ENCODE data around the gene P2RX7.
"Not testable (repeated sequence)": the region's sequence is repeated elsewhere in the genome, so short reads cannot be mapped to it uniquely, and the experiment has no call there.

The P2RX7 gene

GRCh38 chr12:121205491-121205890, 72.8 kb downstream of the P2RX7 start:
- DNase-seq (ENCODE audit: low read depth in 3 of 3), result no peak

GRCh38 chr12:121208571-121208970, 75.9 kb downstream of the P2RX7 start:
- DNase-seq (ENCODE audit: low read depth in 3 of 3), result not testable (repeated sequence)

DNA sequence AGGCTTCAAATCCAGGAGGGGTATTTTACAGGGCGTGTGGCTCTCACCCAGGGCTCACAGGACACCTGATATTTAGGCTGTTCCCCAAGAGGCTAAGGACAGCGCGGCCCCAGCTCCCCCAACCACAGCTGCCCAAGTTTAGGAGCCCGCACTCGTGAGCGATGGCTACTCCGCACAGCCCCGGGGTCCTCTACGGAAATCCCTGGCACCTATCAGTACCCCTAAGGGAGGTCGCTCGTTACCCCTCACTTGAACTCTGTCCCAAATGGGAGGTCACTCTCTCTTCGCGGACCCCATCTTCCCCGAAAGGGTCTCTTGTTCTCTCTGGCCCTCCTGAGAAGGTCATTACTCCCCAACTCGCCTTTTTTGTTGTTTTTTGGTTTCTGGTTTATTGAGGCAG, 76.5 kb downstream of the P2RX7 start:
- no peak for DNase-seq (ENCODE audit: low read depth in 3 of 3)

- DNase-seq (ENCODE audit: low read depth in 3 of 3), result peak; percentile 71 to 87 (median 80)
Observed at GRCh38 chr12:121209624-121210572, 77.2 kb downstream of the P2RX7 start, which contains the start of gene P2RX4. P2RX4 (plus strand) TSS chr12:121210129; CDS start chr12:121210165, 36 bp downstream.

DNA sequence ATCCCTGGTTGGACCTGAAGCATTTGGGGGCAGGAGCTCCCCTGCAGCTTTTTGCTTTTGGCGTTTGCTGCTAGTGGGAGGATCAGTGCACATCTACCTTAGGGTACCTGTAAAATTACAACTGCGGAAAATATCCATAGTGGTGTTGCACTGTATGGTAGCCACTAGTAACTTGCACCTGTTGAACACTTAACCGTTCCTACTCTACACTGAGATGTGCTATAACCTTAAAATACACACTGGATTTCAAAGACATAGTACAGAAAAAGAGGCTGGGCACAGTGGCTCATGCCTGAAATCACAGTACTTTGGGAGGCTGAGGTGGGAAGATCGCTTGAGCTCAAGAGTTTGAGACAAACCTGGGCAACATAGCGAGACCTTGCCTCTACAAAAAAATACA, 80.2 kb downstream of the P2RX7 start:
- DNase-seq (ENCODE audit: low read depth in 3 of 3), result no peak

GRCh38 chr12:121214166-121214777, 81.6 kb downstream of the P2RX7 start:
- no peak for DNase-seq (ENCODE audit: low read depth in 3 of 3)

DNA sequence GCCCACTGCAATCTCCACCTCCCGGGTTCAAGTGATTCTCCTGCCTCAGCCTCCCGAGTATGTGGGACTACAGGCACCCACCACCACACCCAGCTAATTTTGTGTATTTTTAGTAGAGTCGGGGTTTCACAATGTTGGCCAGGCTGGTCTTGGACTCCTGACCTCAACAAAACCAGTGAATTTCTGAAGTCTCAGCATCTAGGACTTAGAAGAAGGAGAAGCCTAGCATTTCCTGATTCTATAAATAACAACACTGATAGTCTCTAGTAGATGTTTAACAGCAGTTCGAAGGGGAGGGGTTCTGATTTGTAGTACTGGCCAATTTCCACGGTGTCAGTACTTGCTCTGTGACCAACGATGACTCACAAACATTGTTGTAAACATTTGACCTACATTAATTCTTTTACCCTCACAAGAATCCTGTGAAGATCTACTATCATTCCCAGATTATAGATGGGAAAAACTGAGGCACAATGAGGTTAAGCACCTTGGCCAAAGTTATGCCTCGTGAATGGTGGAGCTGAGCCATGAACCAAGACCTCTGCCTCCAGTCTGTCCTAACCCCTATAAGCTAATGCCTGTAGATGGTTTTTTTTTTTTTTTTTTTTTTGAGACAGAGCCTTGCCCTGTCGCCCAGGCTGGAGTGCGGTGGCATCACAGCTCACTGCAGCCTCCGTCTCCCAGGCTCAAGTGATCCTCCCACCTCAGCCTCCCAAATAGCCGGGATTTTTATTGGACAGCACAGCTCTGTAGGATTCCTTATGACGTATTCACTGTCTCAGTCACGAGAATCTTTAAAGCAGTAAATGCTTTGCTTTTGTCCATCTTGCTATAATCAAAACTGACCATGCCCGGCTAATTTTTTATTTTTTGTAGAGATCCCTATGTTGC, 82.4 kb downstream of the P2RX7 start:
- no peak for DNase-seq (ENCODE audit: low read depth in 3 of 3)

- DNase-seq (ENCODE audit: low read depth in 3 of 3), result no peak
Observed at GRCh38 chr12:121216102-121216501, 83.4 kb downstream of the P2RX7 start.

DNA sequence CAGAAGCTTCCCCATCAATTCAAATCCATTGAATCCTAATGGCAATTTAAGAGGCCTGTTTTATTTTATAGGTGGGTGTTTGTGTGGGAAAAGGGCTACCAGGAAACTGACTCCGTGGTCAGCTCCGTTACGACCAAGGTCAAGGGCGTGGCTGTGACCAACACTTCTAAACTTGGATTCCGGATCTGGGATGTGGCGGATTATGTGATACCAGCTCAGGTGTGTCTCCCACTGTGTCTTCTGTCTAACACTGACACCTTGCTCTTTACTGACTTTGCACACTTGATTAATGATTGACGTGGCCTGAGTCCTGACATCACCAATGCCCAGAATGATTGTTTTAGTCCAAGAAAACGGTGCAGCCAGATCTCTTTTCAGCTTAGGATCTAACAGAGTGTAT, 84.4 kb downstream of the P2RX7 start:
- no peak for DNase-seq (ENCODE audit: low read depth in 3 of 3)

GRCh38 chr12:121217761-121218160, 85.1 kb downstream of the P2RX7 start:
- DNase-seq (ENCODE audit: low read depth in 3 of 3), result no peak

DNA sequence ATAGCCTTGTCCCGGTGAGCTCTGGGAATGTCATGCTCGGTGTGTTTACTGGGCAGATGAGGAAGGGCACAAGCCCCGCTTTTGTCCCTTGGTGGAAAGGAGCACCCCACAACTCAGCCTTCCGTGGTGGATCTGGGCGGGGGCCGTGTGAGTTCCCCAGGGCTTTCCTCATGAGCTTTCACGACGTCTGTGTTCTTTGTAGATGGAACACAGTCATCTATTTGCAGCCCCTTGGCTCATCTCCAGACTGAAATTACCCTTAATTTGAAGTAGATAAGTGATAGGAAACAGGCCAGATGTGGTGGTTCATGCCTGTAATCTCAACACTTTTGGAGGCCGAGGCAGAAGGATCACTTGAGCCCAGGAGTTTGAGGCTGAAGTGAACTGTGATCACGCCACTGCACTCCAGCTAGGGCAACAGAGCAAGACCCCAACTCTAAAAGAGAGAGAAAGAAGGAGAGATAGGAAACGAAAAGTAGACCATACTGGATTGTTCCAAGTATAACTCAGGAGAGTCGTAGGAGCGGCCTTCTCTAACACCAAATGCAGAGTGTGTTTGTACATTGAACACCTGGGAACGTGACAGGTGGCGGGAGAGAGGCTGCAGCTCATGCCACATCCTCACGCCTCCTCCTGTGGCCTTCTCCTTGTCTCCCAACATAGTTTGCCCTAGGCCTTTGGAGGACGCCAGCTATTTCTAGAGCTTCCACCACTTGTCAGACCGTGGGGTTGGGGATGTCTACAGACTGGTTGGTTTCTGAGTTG, 86.1 kb downstream of the P2RX7 start:
- DNase-seq (ENCODE audit: low read depth in 3 of 3), result no peak

GRCh38 chr12:121219353-121219986, 86.8 kb downstream of the P2RX7 start:
- DNase-seq (ENCODE audit: low read depth in 3 of 3), result no peak

DNA sequence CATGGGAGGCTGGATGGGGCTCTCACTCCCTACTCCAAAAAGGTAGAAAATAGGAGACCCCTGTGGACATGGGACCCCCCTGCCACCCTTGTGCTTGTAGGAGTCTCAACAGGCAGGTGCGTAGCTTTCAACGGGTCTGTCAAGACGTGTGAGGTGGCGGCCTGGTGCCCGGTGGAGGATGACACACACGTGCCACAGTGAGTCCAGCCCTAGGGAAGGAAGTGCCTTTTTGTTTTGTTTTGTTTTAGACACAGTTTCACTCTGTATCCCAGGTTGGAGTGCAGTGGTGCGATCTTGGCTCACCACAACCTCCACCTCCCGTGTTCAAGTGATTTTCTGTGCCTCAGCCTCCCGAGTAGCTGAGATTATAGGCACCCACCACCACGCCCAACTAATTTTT, 90.2 kb downstream of the P2RX7 start:
- no peak for DNase-seq (ENCODE audit: low read depth in 3 of 3)

- no peak for DNase-seq (ENCODE audit: low read depth in 3 of 3)
Observed at GRCh38 chr12:121223292-121224285, 90.9 kb downstream of the P2RX7 start.

DNA sequence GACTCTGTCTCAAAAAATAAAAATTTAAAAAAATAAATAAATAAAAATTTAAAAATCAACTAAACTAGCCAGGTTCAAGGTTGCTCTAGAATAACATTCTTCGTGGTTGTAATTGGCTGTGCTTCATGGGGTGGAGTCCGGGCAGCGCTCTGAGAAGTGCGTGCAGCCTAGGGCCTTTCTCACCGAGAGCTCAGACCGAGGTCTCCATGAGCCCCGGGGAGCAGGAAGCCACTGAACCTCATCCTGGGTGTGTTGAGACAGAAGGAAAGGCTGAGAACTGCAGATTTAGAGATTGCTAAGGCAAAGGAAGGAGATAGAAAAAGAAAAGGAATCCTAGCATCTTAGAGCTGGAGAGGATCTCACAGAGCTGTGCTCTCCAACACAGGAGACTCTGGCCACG, 91.9 kb downstream of the P2RX7 start:
- DNase-seq (ENCODE audit: low read depth in 3 of 3), result no peak

DNA sequence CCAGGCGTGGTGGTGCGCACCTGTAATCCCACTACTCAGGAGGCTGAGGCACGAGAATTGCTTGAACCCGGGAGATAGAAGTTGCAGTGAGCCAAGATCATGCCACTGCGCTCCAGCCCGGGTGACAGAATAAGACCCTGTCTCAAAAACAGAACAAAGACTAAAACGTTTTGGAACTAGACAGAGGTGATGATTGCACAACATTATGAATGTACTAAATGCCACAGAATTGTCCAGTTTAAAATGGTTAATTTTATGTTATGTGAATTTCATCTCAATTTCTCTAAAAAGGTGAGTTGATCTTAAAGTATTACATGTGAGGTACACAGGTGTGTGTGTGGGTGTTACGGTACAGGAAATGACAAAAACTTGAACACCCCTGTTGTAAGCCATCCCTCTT, 93.7 kb downstream of the P2RX7 start:
- no peak for DNase-seq (ENCODE audit: low read depth in 3 of 3)

DNA sequence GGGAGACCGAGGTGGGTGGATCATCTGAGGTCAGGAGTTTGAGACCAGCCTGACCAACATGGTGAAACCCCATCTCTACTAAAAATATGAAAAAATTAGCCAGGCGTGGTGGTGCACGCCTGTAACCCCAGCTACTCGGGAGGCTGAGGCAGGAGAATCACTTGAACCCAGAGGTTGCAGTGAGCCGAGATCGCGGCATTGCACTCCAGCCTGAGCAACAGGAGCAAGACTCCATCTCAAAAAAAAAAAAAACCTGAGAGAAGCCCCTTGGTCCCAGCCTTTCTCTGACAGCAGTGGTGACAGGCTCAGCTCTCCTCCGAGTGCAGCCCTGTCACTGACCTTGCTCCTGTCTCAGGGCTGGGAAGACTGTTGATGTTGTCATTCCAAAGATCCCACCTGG, 94.2 kb downstream of the P2RX7 start:
- DNase-seq (ENCODE audit: low read depth in 3 of 3), result not testable (repeated sequence)

- DNase-seq (ENCODE audit: low read depth in 3 of 3), result no peak
Observed at GRCh38 chr12:121227294-121227693, 94.6 kb downstream of the P2RX7 start.

DNA sequence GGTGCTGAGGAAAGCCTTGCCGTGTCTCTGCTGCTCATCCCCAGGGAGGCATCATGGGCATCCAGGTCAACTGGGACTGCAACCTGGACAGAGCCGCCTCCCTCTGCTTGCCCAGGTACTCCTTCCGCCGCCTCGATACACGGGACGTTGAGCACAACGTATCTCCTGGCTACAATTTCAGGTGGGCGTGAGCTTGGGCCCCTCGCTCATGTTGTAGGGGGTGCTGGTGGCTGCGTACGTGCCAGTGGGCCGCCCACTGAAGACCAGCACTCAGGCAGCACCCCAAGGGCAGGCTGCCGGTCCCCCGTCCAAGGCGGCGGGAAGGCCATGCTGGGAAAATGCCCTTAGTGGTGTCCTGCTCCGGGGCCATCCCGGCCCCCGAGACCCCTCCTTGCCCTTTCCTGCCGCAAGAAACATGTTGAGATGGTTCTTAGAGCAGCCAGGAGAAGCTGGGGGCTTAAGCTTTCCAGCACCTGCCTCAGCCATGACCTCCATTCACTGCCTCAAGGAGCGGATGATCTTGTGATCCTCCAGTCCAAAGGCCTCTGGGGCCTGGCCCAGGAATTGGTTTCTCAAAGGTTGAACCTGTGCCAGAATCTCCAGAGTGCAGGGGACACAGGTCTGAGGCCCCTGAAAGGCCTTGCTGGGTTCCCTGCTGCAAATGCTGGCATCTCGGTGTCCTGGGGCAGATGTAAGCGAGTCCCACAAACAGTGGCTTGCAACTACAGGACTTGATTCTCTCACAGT, 96.4 kb downstream of the P2RX7 start:
- DNase-seq (ENCODE audit: low read depth in 3 of 3), result no peak
